ENCODE data around the gene WARS2.
"Not testable (repeated sequence)": the region's sequence is repeated elsewhere in the genome, so short reads cannot be mapped to it uniquely, and the experiment has no call there.

The WARS2 gene

GRCh38 chr1:119136401-119136800, 4.1 kb downstream of the WARS2 start:
- DNase-seq = no peak

GRCh38 chr1:119133987-119134386, 6.5 kb downstream of the WARS2 start:
- no peak for DNase-seq

GRCh38 chr1:119132179-119132578, 8.3 kb downstream of the WARS2 start:
- no peak for DNase-seq

GRCh38 chr1:119125874-119126273, 14.6 kb downstream of the WARS2 start:
- DNase-seq = no peak

- DNase-seq = no peak
Observed at GRCh38 chr1:119124764-119125163, 15.7 kb downstream of the WARS2 start.

- not testable (repeated sequence) for DNase-seq
Observed at GRCh38 chr1:119121872-119122271, 18.6 kb downstream of the WARS2 start.

- DNase-seq = no peak
Observed at GRCh38 chr1:119116725-119117124, 23.7 kb downstream of the WARS2 start.

GRCh38 chr1:119115736-119116135, 24.7 kb downstream of the WARS2 start:
- DNase-seq = no peak

GRCh38 chr1:119115311-119115710, 25.1 kb downstream of the WARS2 start:
- no peak for DNase-seq

GRCh38 chr1:119114786-119115185, 25.7 kb downstream of the WARS2 start:
- DNase-seq = no peak

GRCh38 chr1:119112791-119113190, 27.7 kb downstream of the WARS2 start:
- DNase-seq = no peak

- no peak for DNase-seq
Observed at GRCh38 chr1:119112244-119112643, 28.2 kb downstream of the WARS2 start.

GRCh38 chr1:119108988-119109387, 31.5 kb downstream of the WARS2 start:
- DNase-seq = no peak

- DNase-seq = no peak
Observed at GRCh38 chr1:119103764-119104163, 36.7 kb downstream of the WARS2 start.

- DNase-seq = no peak
Observed at GRCh38 chr1:119102051-119102450, 38.4 kb downstream of the WARS2 start.

- no peak for DNase-seq
Observed at GRCh38 chr1:119101563-119101962, 38.9 kb downstream of the WARS2 start.

- no peak for DNase-seq
Observed at GRCh38 chr1:119099775-119100174, 40.7 kb downstream of the WARS2 start.

- no peak for DNase-seq
Observed at GRCh38 chr1:119097380-119097779, 43.1 kb downstream of the WARS2 start.

- DNase-seq = no peak
Observed at GRCh38 chr1:119093721-119094120, 46.7 kb downstream of the WARS2 start.

GRCh38 chr1:119091618-119092017, 48.8 kb downstream of the WARS2 start:
- DNase-seq = no peak

- DNase-seq = no peak
Observed at GRCh38 chr1:119090250-119090649, 50.2 kb downstream of the WARS2 start.

GRCh38 chr1:119086830-119087229, 53.6 kb downstream of the WARS2 start:
- no peak for DNase-seq

GRCh38 chr1:119084798-119085197, 55.7 kb downstream of the WARS2 start:
- no peak for DNase-seq

- no peak for DNase-seq
Observed at GRCh38 chr1:119083980-119084379, 56.5 kb downstream of the WARS2 start.

GRCh38 chr1:119083479-119083878, 57.0 kb downstream of the WARS2 start:
- DNase-seq = no peak

GRCh38 chr1:119081700-119082099, 58.8 kb downstream of the WARS2 start:
- no peak for DNase-seq
